Fibroblast of skin of left biceps (primary cell): ENCODE results near the gene FBXL13.
"Not testable (repeated sequence)": the region's sequence is repeated elsewhere in the genome, so short reads cannot be mapped to it uniquely, and the experiment has no call there.

ENCODE experiments used
- DNase-seq, 2 experiments: peaks; one replicate each; pipeline ENCODE4 v3.0.0-alpha.2; 2013; ENCODE audit warnings: low read depth in 2 of 2

The FBXL13 gene

DNA sequence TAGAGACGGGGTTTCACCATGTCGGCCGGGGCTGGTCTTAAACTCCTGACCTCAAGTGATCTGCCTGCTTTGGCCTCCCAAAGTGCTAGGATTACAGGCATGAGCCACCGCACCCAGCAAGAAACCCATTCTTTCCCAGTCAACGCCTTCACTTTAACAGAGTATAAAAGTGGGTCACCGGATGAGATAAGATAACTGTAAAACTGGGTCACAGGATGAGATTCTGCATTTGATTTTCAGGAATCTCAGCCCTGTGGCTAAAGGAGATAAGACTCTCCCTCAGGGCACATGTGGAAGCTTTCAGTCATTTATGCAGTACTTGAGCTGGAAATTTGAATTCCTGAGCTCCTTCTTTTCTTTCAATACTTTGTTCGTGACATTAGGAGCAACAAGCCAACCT lies 91.0 kb downstream of the FBXL13 start:
- no peak for DNase-seq

DNA sequence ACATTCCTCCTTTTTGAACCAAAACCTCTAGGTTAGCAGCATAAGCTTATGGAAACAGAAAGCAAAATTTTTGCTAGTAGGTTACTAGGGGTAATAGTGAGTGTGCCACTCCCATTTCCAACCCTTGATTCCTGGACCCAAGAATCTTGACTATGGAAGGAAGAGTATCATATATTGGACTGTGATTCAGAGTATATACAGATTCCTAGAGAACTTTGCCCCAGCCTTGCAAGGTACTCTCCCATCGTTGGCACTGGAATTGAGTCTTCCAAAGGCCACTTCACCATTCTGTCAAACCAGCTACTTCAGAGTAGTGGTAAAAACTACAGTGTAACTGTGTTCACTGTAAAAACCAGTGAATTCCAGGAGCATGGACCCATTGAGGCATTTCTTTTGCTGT lies 92.4 kb downstream of the FBXL13 start:
- no peak for DNase-seq

DNA sequence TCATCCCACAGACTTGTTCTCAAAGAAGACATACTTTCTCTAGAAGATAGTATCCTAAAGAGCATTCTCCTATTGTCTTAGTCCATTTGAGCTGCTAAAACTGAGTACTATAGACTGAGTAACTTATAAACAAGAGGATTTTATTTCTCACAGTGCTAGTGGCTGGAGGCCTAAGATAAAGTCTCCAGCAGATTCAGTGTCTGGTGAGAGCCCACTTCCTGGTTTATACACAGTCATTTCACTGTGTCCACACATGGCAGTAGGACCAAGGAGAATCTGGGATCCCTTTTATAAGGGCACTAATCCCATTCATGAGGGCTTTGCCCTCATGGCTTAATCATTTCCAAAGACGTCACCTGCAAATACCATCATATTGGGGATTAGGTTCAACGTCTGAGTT lies 93.1 kb downstream of the FBXL13 start:
- no peak for DNase-seq

DNA sequence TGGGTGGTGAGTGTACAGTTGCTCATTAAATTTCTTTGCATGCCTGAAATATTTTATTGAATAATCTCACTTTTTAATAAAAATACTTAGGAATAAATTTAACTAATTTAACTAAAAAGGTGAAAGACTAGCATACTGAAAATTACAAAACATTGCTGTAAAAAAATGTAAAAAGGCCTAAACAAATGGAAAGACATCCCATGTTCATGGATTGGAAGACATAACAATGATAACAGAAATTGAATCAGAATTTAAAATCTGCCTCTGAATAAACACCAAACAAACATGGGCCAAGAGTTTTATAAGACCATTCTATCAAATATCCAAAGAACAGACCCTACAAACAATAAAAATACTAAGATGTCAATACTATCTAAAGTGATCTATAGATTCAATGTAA lies 94.9 kb downstream of the FBXL13 start:
- no peak for DNase-seq

DNA sequence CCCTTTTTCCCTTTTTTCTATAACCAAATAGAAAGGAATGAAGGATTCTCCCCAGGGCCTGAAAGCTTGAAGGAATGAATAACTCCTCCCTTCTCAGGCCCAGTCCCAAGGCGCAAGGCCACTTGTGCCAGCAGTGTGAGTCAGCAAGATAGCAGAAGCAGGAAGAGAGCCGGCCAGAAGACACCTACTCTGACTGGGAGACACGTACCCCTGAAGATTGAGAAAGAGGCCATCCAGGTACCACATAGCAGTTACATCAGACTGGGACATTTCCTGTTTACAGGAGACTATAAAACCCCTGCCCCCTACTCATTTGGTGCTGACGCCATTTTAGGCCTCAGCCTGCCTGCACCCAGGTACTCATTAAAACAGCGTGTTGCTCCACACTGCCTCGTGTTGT lies 96.3 kb downstream of the FBXL13 start:
- no peak for DNase-seq

DNA sequence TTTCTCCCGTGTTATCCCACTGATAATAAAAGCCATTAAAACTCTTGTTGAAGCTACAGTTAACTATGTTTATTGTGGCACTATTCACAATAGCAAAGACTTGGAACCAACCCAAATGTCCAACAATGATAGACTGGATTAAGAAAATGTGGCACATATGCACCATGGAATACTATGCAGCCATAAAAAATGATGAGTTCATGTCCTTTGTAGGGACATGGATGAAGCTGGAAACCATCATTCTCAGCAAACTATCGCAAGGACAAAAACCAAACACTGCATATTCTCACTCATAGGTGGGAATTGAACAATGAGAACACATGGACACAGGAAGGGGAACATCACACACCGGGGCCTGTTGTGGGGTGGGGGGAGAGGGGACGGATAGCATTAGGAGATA lies 97.0 kb downstream of the FBXL13 start:
- DNase-seq: not testable (repeated sequence)

DNA sequence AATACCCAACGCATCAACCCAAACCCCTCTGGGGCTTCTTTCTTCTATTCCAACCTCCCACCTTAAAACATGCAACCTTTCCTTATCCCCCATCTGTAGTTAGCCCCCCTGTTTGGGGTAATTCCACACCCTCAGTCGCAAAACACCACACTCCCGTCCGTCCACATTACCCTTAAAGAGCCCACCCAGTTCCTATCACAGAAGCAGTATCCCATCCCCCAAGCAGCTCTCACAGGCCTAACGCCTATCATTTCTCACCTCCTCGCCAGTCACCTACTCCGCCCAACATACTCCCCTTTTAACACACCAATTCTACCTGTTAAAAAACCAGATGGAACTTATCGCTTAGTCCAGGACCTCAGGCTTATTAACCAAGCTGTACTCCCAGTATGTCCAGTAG lies 98.1 kb downstream of the FBXL13 start:
- DNase-seq: no peak

DNA sequence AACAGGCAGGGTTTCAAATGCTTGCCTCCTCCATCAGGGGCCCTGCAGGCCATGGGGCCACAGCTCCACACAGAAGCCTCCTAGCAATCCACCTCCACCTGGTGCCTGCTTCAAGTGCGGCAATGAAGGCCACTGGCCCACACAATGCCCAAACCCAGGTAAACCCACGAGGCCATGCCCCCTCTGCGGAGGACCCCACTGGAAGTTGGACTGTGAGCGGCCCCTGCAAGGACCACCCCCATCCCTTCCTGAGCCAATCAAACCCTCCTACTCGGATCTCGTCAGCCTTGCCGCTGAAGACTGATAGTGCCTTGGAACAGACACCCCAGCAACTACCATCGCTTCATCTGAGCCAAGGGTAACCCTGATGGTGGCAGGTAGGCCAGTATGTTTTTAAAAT lies 98.7 kb downstream of the FBXL13 start:
- no peak for DNase-seq

DNA sequence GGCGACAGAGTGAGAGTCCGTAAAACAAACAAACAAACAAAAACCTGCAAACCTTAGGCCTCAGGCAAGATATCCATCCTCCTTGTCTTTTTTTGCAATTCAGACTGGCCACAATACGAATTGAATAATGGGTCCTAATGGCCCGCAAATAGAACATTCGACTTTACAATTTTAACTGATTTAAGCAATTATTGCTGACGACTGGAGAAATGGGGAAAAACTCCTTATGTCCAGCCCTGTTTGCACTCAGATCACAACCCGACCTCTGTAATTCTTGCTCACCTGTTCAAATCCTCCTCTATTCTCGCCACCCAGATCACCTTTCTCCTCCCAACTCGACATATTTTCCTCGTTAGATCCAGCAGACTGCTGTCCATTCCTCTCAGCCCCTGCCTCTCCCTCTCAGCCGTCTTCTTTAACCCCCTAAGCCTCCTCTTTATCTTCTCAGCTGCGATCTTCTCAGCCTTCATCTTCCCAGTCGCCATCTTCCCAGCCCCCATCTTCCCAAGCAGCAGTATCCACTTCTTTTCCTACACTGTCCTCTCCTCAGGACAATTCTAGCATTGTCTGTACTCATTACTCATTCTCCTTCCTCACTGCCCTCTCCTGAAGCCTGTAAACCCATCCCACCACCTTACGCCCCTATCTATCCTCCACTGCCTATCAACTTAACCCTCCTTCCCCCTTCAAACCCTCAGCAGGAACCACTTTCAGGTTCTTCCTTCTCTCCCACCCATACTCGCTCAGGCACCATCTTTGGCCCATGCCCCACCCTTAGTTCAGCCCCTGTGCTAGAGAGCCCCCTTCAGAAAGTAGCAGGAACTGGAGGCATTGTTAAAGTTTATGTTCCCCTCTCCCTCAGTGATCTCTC lies 100.0 kb downstream of the FBXL13 start:
- no peak for DNase-seq

DNA sequence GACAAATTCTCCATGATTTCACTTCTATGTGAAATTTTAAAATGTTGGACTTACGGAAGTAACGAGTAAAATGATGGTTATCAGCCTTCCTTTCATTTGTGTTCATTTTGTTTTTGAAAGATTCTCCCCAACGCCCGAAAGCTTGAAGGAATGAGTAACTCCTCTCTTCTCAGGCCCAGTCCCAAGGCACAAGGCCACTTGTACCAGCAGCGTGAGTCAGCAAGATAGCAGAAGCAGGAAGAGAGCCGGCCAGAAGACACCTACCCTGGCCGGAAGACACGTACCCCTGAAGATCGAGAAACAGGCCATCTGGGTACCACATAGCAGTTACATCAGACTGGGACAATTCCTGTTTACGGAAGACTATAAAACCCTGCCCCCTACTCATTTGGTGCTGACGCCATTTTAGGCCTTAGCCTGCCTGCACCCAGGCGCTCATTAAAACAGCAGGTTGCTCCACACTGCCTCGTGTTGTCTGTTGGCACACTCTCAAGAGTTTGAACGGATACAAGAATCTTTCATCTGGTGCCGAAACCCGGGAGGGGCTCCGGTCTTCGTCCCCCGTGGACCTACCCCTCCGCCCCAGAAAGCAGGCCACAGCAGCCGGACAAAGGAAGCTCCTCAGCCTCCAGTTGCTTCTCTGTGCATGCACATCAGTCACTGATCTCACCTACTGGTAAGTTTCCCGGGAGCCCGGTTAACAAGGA lies 101.3 kb downstream of the FBXL13 start:
- DNase-seq: no peak

DNA sequence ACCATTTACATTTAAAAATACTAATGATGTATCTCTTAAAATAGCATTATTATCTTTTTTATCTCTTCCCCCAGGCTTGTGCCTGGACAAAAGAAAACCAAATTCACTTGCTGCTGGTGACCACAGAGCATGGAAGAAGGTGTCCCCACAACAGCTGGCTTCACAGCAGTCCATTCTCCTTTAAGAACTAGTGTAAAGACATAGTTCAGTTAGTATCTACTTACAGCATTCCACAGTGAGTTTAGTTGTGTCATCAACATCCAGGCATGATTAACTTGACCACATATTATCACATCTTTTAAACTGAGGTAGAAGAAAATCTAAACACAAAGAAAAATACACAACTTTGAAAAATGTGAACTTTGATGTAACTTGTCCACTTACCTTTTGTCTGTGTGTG lies 106.8 kb downstream of the FBXL13 start:
- DNase-seq: no peak

DNA sequence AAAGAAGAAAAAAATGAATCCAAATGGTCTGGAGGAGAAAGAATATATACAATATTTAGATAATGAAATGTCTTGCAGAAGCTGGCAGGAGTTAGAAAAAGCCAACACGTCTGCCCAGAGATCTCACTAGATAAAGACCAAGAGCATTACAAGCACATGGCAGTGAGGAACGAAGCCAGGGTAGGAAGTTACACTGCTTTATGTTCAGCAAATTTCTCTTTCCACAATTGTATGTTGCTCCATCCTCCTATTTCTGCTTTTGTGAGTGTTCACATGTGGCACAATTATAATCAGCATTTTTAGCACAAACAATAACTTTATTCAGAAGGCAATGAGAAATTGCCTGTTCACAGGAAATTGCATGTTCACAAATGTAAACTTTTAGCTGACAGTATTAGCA lies 108.1 kb downstream of the FBXL13 start:
- no peak for DNase-seq

DNA sequence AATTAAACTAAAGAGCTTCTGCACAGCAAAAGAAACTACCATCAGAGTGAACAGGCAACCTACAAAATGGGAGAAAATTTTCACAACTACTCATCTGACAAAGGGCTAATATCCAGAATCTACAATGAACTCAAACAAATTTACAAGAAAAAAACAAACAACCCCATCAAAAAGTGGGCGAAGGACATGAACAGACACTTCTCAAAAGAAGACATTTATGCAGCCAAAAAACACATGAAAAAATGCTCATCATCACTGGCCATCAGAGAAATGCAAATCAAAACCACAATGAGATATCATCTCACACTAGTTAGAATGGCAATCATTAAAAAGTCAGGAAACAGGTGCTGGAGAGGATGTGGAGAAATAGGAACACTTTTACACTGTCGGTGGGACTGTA lies 112.6 kb downstream of the FBXL13 start:
- not testable (repeated sequence) for DNase-seq

DNA sequence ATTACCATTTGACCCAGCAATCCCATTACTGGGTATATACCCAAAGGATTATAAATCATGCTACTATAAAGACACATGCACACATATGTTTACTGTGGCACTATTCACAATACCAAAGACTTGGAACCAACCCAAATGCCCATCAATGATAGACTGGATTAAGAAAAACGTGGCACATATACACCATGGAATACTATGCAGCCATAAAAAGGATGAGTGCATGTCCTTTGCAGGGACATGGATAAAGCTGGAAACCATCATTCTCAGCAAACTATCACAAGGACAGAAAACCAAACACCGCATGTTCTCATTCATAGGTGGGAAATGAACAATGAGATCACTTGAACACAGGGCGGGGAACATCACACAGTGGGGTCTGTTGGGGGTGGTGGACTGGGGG lies 116.6 kb downstream of the FBXL13 start:
- DNase-seq: not testable (repeated sequence)

DNA sequence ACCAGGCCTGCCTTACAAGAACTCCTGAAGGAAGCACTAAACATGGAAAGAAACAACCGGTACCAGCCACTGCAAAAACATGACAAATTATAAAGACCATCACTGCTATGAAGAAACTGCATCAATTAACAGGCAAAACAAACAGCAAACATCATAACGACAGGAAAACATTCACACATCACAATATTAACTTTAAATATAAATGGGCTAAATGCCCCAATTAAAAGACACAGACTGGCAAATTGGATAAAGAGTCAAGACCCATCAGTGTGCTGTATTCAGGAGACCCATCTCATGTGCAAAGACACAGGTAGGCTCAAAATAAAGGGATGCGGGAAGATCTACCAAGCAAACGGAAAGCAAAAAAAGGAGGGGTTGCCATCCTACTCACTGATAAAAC lies 120.2 kb downstream of the FBXL13 start:
- DNase-seq: not testable (repeated sequence)

DNA sequence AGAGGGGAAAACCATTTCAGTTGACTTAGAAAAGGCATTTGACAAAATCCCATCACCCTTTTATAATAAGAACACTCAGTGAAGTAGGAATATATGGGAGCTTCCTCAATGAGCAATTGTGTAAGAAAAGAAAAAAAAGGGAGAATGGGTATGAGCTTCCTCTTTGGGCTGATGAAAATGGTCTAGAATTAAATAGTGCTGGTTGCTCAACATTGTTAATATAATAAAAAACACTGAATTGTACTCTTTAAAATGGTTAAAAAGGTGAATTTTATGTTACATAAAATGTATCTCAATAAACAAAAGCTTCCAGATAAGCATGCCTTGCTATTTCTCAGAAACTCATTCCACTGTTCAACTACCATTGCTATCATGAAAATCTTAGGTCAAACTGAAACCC lies 121.2 kb downstream of the FBXL13 start:
- DNase-seq: no peak

DNA sequence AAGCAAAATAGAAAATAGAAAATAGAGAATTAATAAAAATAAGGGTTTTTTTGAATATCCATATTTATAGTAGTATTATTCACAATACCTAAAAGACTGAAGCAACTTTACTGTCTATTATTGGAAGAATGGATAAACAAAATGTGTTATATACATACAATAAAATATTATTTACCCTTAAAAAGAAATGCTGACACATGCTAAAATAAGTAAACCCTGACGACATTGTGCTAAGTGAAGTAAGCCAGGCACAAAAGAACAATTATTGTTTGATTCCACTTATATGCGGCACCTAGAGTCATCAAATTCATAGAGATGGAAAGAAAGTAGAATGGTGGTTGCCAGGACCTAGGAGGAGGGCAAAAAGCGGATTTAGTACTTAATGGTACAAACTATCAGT lies 122.8 kb downstream of the FBXL13 start:
- no peak for DNase-seq

DNA sequence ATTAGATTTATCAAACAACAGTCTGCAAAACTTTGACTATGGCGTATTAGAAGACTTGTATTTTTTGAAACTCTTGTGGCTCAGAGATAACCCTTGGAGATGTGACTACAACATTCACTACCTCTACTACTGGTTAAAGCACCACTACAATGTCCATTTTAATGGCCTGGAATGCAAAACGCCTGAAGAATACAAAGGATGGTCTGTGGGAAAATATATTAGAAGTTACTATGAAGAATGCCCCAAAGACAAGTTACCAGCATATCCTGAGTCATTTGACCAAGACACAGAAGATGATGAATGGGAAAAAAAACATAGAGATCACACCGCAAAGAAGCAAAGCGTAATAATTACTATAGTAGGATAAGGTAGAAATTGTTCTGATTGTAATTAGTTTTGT lies 130.4 kb downstream of the FBXL13 start:
- no peak for DNase-seq

DNA sequence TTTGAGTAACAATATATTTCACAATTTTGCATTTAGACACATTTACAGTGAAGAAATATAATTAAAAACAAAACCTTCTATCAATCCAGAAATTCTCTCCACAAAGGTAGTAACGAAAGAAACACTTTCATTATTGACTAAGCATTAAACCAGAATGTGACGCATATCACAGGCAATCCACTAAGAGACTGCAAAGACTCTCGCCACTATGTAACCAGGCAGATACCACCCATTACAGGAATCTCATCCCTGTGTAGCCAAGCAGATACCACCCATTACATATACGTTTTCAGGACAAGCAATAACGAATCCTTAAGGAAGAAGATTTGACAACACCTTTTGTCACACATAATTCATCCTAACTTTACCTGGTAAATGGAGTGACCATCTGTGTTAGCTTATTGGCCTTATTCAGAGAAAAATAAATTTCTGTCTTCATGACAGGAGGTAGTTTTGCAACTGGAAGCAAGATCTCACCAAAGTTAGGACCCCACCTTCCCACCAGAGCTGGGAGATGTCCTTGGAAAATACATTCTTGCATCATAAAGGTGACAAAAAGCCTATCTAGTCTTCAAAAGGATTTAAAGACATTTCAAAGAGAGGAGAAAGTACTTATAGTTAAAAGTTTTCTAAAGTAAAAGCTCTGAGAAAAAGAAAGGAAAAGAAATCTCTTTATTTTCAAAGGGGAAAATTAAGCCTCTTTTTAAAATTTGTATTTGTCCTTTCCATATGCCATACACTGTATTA lies 131.0 kb downstream of the FBXL13 start:
- no peak for DNase-seq

DNA sequence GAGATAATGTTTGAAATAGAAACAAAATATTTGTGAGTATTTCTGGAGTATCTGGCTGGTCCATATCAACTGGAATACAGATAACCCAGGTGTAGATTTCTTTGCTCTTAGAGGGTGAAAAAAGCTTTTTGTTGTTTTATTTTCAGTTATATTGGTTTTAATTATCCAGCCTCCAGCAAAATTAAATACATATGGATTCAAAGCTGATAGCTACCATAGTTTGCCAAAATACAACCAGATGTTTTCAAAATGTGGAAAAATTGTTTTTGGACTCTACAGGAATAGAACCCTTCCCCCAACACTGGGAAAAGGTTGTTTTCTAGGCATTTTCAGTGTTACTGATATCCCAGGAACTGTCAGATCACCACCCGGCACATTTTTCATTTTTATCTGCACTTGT lies 131.7 kb downstream of the FBXL13 start:
- DNase-seq: no peak

DNA sequence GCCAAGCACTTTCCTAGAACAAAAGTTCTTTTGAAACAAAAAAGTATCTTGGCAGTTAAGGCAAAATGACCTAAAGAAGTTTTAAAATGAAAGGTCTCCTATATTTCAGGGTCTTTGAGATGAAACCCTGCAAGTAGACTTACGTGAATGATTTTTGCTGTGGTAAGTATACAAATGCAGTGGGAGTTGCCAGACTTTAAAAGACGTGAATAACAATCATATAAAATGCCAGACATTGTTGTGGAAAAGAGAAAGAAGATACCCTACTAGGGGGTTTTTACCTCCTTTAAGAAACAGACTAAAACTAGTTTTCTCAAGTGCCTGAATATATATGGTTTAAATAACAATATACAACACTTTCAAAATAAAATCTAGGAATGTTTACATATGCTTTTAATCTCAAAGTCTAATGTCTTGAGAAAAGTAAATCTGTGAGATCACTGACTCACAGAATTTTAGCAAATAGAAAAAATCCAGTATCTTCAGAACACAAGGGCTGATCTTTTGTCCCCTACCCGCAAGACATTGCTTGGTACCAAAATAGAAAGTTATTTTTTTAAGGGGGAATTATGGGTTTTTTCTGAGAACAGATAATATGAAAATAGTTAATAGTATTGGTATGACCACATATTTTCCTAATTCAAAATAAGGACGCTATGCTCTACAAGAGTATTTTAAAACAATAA lies 132.3 kb downstream of the FBXL13 start:
- DNase-seq: no peak

DNA sequence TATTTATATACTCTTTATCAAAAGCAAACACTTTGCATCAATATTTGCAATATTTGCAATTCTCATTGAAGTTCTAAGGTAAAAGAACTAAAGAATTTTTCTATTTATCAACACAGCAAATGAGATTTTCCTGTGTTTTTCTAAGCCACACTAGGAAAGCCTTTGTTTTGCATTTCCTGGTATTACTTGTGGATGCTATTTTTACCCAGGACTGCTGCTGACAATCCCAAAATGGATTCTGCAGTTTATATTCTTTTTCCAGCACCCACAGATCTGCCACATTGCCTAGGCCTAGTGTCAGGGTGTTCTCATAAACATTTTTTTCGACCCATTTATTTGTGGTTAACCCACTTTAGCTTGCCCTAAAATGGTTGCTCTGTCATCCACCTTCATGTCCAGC lies 135.9 kb downstream of the FBXL13 start:
- no peak for DNase-seq
